Right lobe of liver (tissue), 4 donors: ENCODE data around the gene NDUFS8.

Source experiments
- POLR2A ChIP-seq: fragments of 450-650 bp; IDR thresholded peaks from one replicate; pipeline ENCODE4 v1.6.1; 2017; ENCODE audit warnings: antibody characterized with exemption, mild to moderate bottlenecking
- TF ChIP-seq, protein P1 (sequence below), 4 donors: fragments of 200-600 bp in 3 of 4; fragments of 450-650 bp in 1 of 4; IDR thresholded peaks; one replicate each; pipeline versions ENCODE4 v1.5.1 to v1.8.0; 2016 to 2022; ENCODE audit warnings: antibody characterized with exemption in 4 of 4, mild to moderate bottlenecking in 2 of 4
- donor health status: DM: no; HTN: no; CAD: no.
- donor health status: DM: no; HTN: no; CAD: no.
- donor health status: DM: no; HTN: yes; CAD: no.

DNA sequence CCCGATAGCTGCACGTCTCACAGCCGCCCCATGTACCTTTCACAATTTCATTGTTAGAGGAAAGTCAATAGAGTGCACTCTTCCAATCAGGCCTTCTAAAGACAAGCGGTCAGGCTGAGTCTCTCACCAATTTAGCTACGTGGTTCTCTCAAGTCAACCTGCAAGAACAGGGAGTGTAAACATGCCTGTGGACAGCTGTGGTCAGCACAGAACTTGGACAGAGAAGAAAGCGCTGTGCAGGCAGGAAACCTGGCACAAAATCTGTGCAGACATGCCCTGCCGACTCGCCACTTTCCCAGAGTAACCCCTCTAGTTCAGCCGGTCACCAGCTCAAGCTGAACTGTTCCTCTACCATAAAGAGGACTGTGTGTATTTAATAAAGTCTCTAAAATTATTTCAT lies 51.2 kb downstream of the NDUFS8 start:
- TF ChIP-seq, protein P1, sequence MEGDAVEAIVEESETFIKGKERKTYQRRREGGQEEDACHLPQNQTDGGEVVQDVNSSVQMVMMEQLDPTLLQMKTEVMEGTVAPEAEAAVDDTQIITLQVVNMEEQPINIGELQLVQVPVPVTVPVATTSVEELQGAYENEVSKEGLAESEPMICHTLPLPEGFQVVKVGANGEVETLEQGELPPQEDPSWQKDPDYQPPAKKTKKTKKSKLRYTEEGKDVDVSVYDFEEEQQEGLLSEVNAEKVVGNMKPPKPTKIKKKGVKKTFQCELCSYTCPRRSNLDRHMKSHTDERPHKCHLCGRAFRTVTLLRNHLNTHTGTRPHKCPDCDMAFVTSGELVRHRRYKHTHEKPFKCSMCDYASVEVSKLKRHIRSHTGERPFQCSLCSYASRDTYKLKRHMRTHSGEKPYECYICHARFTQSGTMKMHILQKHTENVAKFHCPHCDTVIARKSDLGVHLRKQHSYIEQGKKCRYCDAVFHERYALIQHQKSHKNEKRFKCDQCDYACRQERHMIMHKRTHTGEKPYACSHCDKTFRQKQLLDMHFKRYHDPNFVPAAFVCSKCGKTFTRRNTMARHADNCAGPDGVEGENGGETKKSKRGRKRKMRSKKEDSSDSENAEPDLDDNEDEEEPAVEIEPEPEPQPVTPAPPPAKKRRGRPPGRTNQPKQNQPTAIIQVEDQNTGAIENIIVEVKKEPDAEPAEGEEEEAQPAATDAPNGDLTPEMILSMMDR (IDR thresholded peaks at IDR 0.05), result no peak
- no peak for TF ChIP-seq POLR2A
